Stimulated activated CD4-positive, alpha-beta T cell treated with anti-CD3 and anti-CD28 coated beads, Interleukin-15, amount 100 ng/mL, for 48 hours (primary cell): Measurements from ENCODE around the gene TMEM31.
A peak's percentile ranks its signal among the peaks of the same experiment; 100 is the strongest.
"Not testable (repeated sequence)": the region's sequence is repeated elsewhere in the genome, so short reads cannot be mapped to it uniquely, and the experiment has no call there.

Source experiments
- DNase-seq, 2 donors: peaks; one replicate each; pipeline ENCODE4 v3.0.0-alpha.2; 2020; ENCODE audit warnings: low read depth in 2 of 2

Gene TMEM31

GRCh38 chrX:103726477-103726876 lies 15.8 kb downstream of the TMEM31 start:
- no peak for DNase-seq

DNA sequence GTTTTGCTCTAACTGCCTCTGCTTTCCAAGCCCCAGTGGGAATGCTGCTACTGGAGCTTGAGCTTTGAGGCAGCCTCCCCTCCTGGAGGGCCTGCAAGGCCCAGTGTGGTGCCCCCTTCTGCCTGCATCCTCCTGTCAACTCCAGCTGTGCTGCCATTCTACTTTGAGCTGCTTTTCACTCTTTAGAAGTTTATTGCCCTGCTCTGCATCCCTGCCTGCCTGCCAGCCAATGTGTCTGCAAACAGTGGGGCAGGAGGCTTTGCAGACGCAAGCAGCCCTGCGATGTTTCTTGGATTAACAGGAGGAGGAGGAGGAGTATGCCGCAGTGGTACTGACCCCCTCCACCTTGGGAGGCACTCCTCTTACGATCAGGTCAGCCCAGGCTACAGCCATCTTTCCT lies 16.4 kb downstream of the TMEM31 start:
- DNase-seq: no peak

DNA sequence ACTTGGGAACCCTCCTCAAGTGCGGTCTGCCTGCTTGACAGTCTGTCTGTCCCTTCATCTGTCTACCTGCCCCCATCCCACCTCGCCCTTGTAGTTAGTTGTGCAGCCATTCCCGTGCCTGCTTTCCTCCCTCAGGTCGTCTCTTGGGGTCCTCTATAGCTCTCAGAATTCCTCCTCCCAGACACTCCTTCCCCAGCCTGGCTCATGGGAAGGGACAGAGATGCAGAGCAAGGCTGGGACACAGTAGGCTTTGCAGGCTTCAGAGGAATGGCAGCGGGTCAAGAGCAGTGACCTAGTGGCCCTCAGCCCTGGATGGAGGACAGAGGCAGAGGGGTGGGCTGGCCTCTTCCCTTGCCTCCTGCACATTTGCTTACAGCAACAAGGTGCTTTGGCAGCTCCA lies 18.3 kb downstream of the TMEM31 start:
- no peak for DNase-seq

- DNase-seq: no peak
Observed at GRCh38 chrX:103730147-103730795, 19.6 kb downstream of the TMEM31 start.

GRCh38 chrX:103730796-103731493 lies 20.2 kb downstream of the TMEM31 start:
- DNase-seq: no peak

DNA sequence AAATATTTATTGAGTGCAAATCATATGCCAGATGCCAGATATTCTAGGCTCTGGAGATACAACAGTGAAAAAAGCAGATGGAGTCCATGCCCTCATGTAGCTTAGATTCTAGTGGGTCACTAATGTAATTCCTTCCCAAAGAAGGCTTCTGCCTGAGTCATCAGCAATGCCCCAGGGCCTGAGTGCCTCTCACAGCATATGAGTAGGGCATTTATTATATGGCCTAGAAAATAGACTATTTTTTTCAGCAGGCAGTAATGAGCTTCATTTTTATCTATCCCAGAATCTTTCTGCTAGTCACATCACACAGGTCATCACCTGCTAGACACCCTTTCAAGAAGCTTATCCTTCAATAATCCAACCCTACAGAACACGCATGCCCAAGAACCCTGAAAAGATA lies 22.3 kb downstream of the TMEM31 start:
- DNase-seq: no peak

GRCh38 chrX:103734125-103734760 lies 23.5 kb downstream of the TMEM31 start:
- DNase-seq: peak in 1 of 2 donors; percentile 2

- no peak for DNase-seq
Observed at GRCh38 chrX:103737696-103738095, 27.0 kb downstream of the TMEM31 start.

- DNase-seq: no peak
Observed at GRCh38 chrX:103739421-103739820, 28.7 kb downstream of the TMEM31 start.

- DNase-seq: no peak
Observed at GRCh38 chrX:103741879-103742278, 31.2 kb downstream of the TMEM31 start.

GRCh38 chrX:103742339-103742738 lies 31.6 kb downstream of the TMEM31 start:
- DNase-seq: no peak

DNA sequence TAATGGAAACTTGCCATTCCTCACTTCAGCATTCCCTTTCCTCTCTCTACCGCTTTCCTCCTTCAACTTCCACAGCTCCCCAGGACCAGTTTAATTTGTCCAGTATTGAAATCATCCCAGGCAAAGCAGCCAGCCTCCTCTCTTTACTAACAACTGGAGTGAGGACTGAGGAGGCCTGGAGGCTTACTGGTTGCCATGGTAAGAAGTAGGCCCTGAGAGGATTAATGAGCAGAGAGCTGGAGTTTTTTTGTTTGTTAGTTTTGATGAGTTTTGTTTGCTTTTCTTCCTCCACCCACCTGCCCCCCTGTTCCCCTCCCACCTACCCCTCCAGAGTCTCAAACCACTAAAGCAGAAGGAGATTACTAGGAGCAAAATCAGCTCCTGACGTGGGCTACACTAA lies 36.5 kb downstream of the TMEM31 start:
- no peak for DNase-seq

DNA sequence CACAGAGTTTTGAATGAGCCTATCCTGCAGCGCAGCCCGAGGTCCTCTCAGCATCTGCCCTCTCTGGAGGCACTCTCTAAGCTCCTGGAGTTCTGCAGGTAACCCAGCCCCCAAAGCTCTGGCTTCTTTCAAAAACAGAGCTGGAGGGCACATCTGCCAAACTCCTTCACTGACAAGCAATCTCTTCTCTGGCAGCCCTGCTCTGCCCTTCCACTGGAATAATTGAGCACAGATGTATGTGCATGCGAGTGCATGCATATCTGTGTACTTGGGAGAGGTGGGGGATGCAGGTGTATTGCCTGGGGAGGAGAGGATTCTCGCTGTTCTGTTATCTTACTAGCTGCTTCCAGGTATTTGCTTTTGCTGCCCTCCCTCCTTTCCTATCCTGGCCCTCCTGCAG lies 43.7 kb downstream of the TMEM31 start:
- DNase-seq: no peak

GRCh38 chrX:103756736-103757135 lies 46.0 kb downstream of the TMEM31 start:
- no peak for DNase-seq

- no peak for DNase-seq
Observed at GRCh38 chrX:103758555-103758954, 47.8 kb downstream of the TMEM31 start.

GRCh38 chrX:103763541-103763940 lies 52.8 kb downstream of the TMEM31 start:
- DNase-seq: not testable (repeated sequence)
